Astrocyte (in vitro differentiated cells and primary cell): ENCODE data around the gene PHKA2. TPM values are rescaled to one million over a fixed set of nuclear protein-coding genes. Genes with fewer than 3 reads are reported as not detected.

ENCODE experiments used
- DNase-seq: peaks from one replicate; pipeline ENCODE4 v3.0.0-alpha.2; 2010; ENCODE audit warnings: low read depth
- FAIRE-seq: peaks from 2 replicates; lab custom pipeline; 2011; peaks lifted over from hg19 to GRCh38; lab: Jason Lieb, UNC
- H2AFZ ChIP-seq: 2 replicates; pipeline ENCODE4 v1.6.0; 2012; ENCODE audit warnings: low read depth, low read length, inconsistent platforms
- H3K27ac ChIP-seq: 2 replicates; pipeline ENCODE4 v1.5.1; 2011; ENCODE audit warnings: low read depth, low read length, inconsistent platforms
- H3K27me3 ChIP-seq: 2 replicates; pipeline ENCODE4 v1.6.0; 2011; ENCODE audit warnings: low read length, inconsistent platforms; ENCODE audit not compliant: insufficient read depth
- H3K36me3 ChIP-seq: 2 replicates; pipeline ENCODE4 v1.5.1; 2011; ENCODE audit warnings: low read length, inconsistent platforms; ENCODE audit not compliant: insufficient read depth
- H3K4me1 ChIP-seq: 2 replicates; pipeline ENCODE4 v1.5.1; 2011; ENCODE audit warnings: low read length, inconsistent platforms; ENCODE audit not compliant: insufficient read depth
- H3K4me2 ChIP-seq: 2 replicates; pipeline ENCODE4 v1.6.0; 2012; ENCODE audit warnings: low read length, inconsistent platforms
- H3K4me3 ChIP-seq: 2 replicates; pipeline ENCODE4 v1.5.1; 2011; ENCODE audit warnings: low read depth, mild to moderate bottlenecking, low read length, inconsistent platforms; ENCODE audit not compliant: insufficient read depth
- H3K79me2 ChIP-seq: 2 replicates; pipeline ENCODE4 v1.6.0; 2012; ENCODE audit warnings: mild to moderate bottlenecking, low read length, inconsistent platforms; ENCODE audit not compliant: insufficient read depth
- H3K9ac ChIP-seq: 2 replicates; pipeline ENCODE4 v1.6.0; 2012; ENCODE audit warnings: mild to moderate bottlenecking, low read length, inconsistent platforms
- H3K9me3 ChIP-seq: 2 replicates; pipeline ENCODE4 v1.5.1; 2012; ENCODE audit warnings: low read depth, mild to moderate bottlenecking, low read length, inconsistent platforms; ENCODE audit not compliant: insufficient read depth
- H4K20me1 ChIP-seq: 2 replicates; pipeline ENCODE4 v1.6.0; 2012; ENCODE audit warnings: low read length, inconsistent platforms; ENCODE audit not compliant: insufficient read depth
- H3K27ac Mint-ChIP-seq: one replicate; pipeline ENCODE4 v1.8.0; 2021; ENCODE audit warnings: mild to moderate bottlenecking, mixed read lengths; ENCODE audit not compliant: unreplicated experiment
- H3K27me3 Mint-ChIP-seq: one replicate; pipeline ENCODE4 v1.8.0; 2021; ENCODE audit warnings: low read depth, mixed read lengths; ENCODE audit not compliant: unreplicated experiment
- H3K36me3 Mint-ChIP-seq: one replicate; pipeline ENCODE4 v1.8.0; 2021; ENCODE audit warnings: low read depth, mixed read lengths; ENCODE audit not compliant: unreplicated experiment
- H3K4me1 Mint-ChIP-seq: one replicate; pipeline ENCODE4 v1.8.0; 2021; ENCODE audit warnings: low read depth, mixed read lengths; ENCODE audit not compliant: unreplicated experiment
- H3K4me3 Mint-ChIP-seq: one replicate; pipeline ENCODE4 v1.8.0; 2021; ENCODE audit warnings: mild to moderate bottlenecking, moderate library complexity, mixed read lengths; ENCODE audit not compliant: unreplicated experiment
- H3K9me3 Mint-ChIP-seq: one replicate; pipeline ENCODE4 v1.8.0; 2021; ENCODE audit warnings: mild to moderate bottlenecking, mixed read lengths; ENCODE audit not compliant: unreplicated experiment
- EZH2 ChIP-seq: IDR thresholded peaks from 2 replicates; pipeline ENCODE4 v1.6.1; 2012; ENCODE audit warnings: mild to moderate bottlenecking, low read length, inconsistent platforms; ENCODE audit not compliant: insufficient read depth
- total RNA-seq: library from RNA; stranded (reverse); gene quantifications from 2 replicates; pipeline ENCODE4 v1.2.1, GENCODE V29; 2021
- TF ChIP-seq, protein P1 (sequence below): IDR thresholded peaks from 2 replicates; pipeline ENCODE4 v1.5.1; 2011; ENCODE audit warnings: low read depth, mild to moderate bottlenecking, inconsistent platforms, low read length, moderate library complexity; ENCODE audit not compliant: insufficient read depth

Gene PHKA2
- total RNA-seq, 1 donor from 2014 or later = 12.4 TPM

DNA sequence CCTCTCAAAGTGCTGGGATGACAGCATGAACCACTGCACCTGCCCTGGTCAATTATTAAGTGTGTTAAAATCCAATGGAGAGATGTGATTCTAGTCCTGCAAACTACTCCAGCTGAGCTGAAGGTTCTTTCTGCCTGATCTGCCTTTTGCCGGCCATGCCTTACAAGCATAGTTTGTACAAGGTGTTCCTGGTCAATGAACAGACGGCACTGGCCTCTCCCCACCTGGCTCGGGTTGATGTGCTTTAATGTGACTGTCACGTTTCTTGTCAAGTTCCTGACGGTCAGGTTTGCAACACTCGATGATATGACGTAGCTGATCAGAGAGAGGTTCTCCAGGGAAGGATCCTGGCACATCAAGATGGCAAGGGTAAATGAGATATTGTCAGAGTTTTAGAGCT lies 23.1 kb upstream of the PHKA2 start:
- no peaks in the 10 kb centered on the region for H3K9me3 ChIP-seq
- no peaks in the 10 kb centered on the region for H3K9me3 Mint-ChIP-seq
- no peak overlapping the region for H2AFZ ChIP-seq
- no peaks in the 10 kb centered on the region for H4K20me1 ChIP-seq
- H3K4me3 Mint-ChIP-seq = no peak overlapping the region
- no peaks in the 10 kb centered on the region for H3K27me3 Mint-ChIP-seq
- no peaks in the 10 kb centered on the region for H3K4me1 Mint-ChIP-seq
- H3K27ac ChIP-seq = no peak overlapping the region
- H3K9ac ChIP-seq = no peak overlapping the region
- no peak overlapping the region for H3K4me3 ChIP-seq
- no peaks in the 10 kb centered on the region for H3K79me2 ChIP-seq
- DNase-seq (no peak), FAIRE-seq (peak; percentile 92)
- no peaks in the 10 kb centered on the region for H3K36me3 Mint-ChIP-seq
- H3K27ac Mint-ChIP-seq = no peak overlapping the region
- no peaks in the 10 kb centered on the region for H3K36me3 ChIP-seq
- no peak overlapping the region for H3K4me2 ChIP-seq
- no peaks in the 10 kb centered on the region for H3K4me1 ChIP-seq
- no peak for TF ChIP-seq EZH2
- TF ChIP-seq, protein P1, sequence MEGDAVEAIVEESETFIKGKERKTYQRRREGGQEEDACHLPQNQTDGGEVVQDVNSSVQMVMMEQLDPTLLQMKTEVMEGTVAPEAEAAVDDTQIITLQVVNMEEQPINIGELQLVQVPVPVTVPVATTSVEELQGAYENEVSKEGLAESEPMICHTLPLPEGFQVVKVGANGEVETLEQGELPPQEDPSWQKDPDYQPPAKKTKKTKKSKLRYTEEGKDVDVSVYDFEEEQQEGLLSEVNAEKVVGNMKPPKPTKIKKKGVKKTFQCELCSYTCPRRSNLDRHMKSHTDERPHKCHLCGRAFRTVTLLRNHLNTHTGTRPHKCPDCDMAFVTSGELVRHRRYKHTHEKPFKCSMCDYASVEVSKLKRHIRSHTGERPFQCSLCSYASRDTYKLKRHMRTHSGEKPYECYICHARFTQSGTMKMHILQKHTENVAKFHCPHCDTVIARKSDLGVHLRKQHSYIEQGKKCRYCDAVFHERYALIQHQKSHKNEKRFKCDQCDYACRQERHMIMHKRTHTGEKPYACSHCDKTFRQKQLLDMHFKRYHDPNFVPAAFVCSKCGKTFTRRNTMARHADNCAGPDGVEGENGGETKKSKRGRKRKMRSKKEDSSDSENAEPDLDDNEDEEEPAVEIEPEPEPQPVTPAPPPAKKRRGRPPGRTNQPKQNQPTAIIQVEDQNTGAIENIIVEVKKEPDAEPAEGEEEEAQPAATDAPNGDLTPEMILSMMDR = no peak
- no peaks in the 10 kb centered on the region for H3K27me3 ChIP-seq

DNA sequence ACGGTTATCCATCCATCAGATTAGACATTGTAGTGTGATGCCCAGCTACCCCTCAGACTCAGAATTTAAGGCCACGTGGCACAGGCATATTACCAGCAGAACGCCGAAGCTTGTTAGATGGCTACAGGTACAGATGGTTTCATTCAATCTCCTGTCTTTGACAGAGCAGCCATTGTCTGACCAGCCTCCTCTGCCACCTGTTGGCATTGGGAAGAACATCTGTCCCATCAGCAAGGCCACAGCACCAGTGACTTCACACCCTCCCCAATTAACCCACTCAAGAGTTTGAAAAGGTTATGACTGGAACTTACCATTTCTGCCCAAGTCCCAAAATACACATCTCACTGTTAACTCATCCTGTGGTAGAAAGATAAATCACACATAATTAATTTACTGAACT lies 22.0 kb upstream of the PHKA2 start:
- H4K20me1 ChIP-seq = no peaks in the 10 kb centered on the region
- H3K36me3 ChIP-seq = no peaks in the 10 kb centered on the region
- H2AFZ ChIP-seq = no peak overlapping the region
- no peaks in the 10 kb centered on the region for H3K79me2 ChIP-seq
- H3K9ac ChIP-seq = no peak overlapping the region
- Mint-ChIP-seq H3K27me3 (no peaks in the 10 kb centered on the region), H3K4me1 (no peaks in the 10 kb centered on the region), H3K27ac (no peak overlapping the region), H3K9me3 (no peaks in the 10 kb centered on the region), H3K4me3 (no peak overlapping the region), H3K36me3 (no peaks in the 10 kb centered on the region)
- FAIRE-seq (no peak), DNase-seq (no peak)
- TF ChIP-seq, protein P1 = no peak
- TF ChIP-seq EZH2 = no peak
- no peak overlapping the region for H3K4me3 ChIP-seq
- no peaks in the 10 kb centered on the region for H3K27me3 ChIP-seq
- no peak overlapping the region for H3K4me2 ChIP-seq
- no peaks in the 10 kb centered on the region for H3K4me1 ChIP-seq
- no peak overlapping the region for H3K27ac ChIP-seq
- H3K9me3 ChIP-seq = no peaks in the 10 kb centered on the region

DNA sequence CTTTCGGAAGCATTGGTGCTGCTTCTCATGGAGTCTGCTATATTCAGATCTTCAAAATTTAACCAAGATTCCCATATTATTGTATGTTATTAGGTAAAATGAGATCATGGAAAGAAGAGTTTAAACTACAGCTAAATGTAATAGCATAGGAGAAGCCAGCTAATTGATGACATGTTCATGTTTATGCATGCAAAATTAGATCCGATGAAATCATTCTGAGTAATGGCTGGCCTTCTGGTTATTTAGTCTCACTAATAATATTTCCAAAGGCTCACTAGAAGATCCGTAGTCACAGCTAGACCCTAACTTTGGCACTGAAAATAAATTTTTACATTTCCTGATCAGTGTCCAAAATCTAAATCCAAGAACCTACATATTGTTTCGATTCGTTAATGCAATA lies 19.8 kb upstream of the PHKA2 start:
- no peak overlapping the region for H3K27ac ChIP-seq
- H3K4me3 Mint-ChIP-seq = no peak overlapping the region
- no peaks in the 10 kb centered on the region for H3K9me3 ChIP-seq
- no peak overlapping the region for H3K4me2 ChIP-seq
- H4K20me1 ChIP-seq = no peaks in the 10 kb centered on the region
- FAIRE-seq = peak; percentile 56
- no peaks in the 10 kb centered on the region for H3K4me1 Mint-ChIP-seq
- DNase-seq = no peak
- H3K79me2 ChIP-seq = no peaks in the 10 kb centered on the region
- H2AFZ ChIP-seq = no peak overlapping the region
- no peak overlapping the region for H3K27ac Mint-ChIP-seq
- no peaks in the 10 kb centered on the region for H3K9me3 Mint-ChIP-seq
- no peaks in the 10 kb centered on the region for H3K36me3 Mint-ChIP-seq
- no peak overlapping the region for H3K4me3 ChIP-seq
- no peaks in the 10 kb centered on the region for H3K27me3 Mint-ChIP-seq
- no peak overlapping the region for H3K9ac ChIP-seq
- no peaks in the 10 kb centered on the region for H3K36me3 ChIP-seq
- H3K4me1 ChIP-seq = no peaks in the 10 kb centered on the region
- no peaks in the 10 kb centered on the region for H3K27me3 ChIP-seq
- TF ChIP-seq EZH2 = no peak
- TF ChIP-seq, protein P1 = no peak
